A549 (cell line): ENCODE results near the gene GAL3ST2.

Source experiments
- HEYL ChIP-seq: fragments of 250-450 bp; sonication (Bioruptor Pico); IDR thresholded peaks from 2 replicates; pipeline ENCODE4 v1.8.0; 2021; ENCODE audit warnings: mild to moderate bottlenecking, moderate library complexity
- MYC ChIP-seq: IDR thresholded peaks from 2 replicates; pipeline ENCODE4 v1.6.1; 2012; ENCODE audit warnings: mild to moderate bottlenecking, inconsistent platforms, low read length, improper control_type of control experiment, borderline replicate concordance
- POLR2A ChIP-seq: IDR thresholded peaks from 2 replicates; pipeline ENCODE4 v1.6.1; 2012; ENCODE audit warnings: mild to moderate bottlenecking, low read length
- TF ChIP-seq, protein P1 (sequence below): fragments of 200-600 bp; sonication (generic); IDR thresholded peaks from 2 replicates; pipeline ENCODE4 v1.6.1; 2016; ENCODE audit warnings: antibody characterized with exemption, mild to moderate bottlenecking, moderate library complexity
- TF ChIP-seq, protein P2 (sequence below): fragments of >200 bp; sonication (Bioruptor Twin); formaldehyde crosslinking; IDR thresholded peaks from 3 replicates; pipeline ENCODE4 v1.5.1; 2016

DNA sequence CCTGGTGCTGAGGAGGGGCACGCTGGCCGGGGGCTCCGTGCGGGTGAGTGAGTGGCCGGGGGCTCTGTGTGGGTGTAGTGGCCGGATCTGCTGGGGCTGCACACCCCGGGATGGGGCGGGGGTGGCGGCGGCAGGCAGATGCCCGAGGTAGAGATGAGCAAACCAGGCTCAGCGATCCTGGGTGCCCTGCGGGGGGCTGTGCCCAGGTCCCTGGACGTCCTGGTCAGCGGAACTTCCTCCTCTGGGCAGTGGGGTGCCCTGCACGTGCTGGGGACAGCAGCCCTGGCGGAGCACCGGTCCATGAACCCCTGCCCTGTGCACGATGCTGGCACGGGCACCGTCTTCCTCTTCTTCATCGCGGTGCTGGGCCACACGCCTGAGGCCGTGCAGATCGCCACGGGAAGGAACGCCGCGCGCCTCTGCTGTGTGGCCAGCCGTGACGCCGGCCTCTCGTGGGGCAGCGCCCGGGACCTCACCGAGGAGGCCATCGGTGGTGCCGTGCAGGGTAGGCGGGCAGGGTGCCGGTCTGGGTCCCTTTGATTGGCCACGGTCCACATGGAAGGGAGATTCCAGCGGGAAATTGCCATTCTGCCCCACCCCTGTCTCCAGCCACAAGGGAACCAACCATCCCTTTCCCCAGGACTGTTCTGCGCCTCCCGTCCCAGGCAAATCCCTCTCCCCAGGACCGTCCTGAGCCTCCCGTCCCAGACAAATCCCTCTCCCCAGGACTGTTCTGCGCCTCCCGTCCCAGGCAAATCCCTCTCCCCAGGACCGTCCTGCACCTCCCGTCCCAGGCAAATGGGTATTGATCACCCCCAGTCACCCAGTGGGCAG is 38.2 kb downstream of the GAL3ST2 start:
- TF ChIP-seq MYC (no peak), HEYL (no peak), POLR2A (no peak)
- TF ChIP-seq, protein P1, sequence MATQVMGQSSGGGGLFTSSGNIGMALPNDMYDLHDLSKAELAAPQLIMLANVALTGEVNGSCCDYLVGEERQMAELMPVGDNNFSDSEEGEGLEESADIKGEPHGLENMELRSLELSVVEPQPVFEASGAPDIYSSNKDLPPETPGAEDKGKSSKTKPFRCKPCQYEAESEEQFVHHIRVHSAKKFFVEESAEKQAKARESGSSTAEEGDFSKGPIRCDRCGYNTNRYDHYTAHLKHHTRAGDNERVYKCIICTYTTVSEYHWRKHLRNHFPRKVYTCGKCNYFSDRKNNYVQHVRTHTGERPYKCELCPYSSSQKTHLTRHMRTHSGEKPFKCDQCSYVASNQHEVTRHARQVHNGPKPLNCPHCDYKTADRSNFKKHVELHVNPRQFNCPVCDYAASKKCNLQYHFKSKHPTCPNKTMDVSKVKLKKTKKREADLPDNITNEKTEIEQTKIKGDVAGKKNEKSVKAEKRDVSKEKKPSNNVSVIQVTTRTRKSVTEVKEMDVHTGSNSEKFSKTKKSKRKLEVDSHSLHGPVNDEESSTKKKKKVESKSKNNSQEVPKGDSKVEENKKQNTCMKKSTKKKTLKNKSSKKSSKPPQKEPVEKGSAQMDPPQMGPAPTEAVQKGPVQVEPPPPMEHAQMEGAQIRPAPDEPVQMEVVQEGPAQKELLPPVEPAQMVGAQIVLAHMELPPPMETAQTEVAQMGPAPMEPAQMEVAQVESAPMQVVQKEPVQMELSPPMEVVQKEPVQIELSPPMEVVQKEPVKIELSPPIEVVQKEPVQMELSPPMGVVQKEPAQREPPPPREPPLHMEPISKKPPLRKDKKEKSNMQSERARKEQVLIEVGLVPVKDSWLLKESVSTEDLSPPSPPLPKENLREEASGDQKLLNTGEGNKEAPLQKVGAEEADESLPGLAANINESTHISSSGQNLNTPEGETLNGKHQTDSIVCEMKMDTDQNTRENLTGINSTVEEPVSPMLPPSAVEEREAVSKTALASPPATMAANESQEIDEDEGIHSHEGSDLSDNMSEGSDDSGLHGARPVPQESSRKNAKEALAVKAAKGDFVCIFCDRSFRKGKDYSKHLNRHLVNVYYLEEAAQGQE, result no peak
- TF ChIP-seq, protein P2, sequence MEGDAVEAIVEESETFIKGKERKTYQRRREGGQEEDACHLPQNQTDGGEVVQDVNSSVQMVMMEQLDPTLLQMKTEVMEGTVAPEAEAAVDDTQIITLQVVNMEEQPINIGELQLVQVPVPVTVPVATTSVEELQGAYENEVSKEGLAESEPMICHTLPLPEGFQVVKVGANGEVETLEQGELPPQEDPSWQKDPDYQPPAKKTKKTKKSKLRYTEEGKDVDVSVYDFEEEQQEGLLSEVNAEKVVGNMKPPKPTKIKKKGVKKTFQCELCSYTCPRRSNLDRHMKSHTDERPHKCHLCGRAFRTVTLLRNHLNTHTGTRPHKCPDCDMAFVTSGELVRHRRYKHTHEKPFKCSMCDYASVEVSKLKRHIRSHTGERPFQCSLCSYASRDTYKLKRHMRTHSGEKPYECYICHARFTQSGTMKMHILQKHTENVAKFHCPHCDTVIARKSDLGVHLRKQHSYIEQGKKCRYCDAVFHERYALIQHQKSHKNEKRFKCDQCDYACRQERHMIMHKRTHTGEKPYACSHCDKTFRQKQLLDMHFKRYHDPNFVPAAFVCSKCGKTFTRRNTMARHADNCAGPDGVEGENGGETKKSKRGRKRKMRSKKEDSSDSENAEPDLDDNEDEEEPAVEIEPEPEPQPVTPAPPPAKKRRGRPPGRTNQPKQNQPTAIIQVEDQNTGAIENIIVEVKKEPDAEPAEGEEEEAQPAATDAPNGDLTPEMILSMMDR, result no peak
